ENCODE data around the gene CRYL1. TPM values are rescaled to one million over a fixed set of nuclear protein-coding genes. Genes with fewer than 3 reads are reported as not detected.

CRYL1 gene
- total and polyA plus RNA-seq, 2 of the 8 experiments (the other 6 are each of a cell fraction or from before 2014, with no cell fraction given), result 1.9 to 6.4 TPM

DNA sequence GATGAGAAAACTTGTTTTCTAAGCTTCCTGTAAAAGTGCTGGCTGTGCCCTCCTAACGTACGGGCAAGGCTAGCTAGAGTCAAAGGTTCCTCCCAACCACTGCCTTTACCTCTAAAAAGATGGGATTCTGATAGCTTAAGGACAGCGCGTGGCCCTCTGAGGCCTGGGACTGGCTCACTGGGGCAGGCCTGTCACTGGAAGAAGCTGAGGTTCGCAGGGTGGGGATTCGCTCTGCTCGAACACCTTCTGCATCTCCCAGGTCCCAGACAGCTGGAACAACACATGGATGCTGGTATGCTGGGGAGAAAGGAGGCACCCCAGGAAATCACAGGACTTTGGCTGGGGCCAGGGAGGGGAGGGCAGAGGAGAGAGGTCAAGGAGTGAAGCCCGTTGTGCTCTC, 53.1 kb downstream of the CRYL1 start:
- TF ChIP-seq SIN3A (conservative IDR thresholded peaks at IDR 0.05 in 1 of 2, IDR thresholded peaks at IDR 0.05 in 1 of 2; ENCODE audit: low read depth in 1 of 2, low read length in 2 of 2) (no peak), CBX5 (IDR thresholded peaks at IDR 0.05; ENCODE audit: low read depth, low read length) (no peak), MAFK (IDR thresholded peaks at IDR 0.05; ENCODE audit: low read depth, low read length) (no peak), TEAD4 (IDR thresholded peaks at IDR 0.05; ENCODE audit: low read depth, low read length) (no peak), EP300 (IDR thresholded peaks at IDR 0.05; ENCODE audit: borderline replicate concordance in 1 of 2, low read depth in 2 of 2, low read length in 2 of 2) (no peak), CTBP2 (IDR thresholded peaks at IDR 0.05; ENCODE audit: borderline replicate concordance, insufficient read depth, insufficient read length, low read length) (no peak), TAF1 (IDR thresholded peaks at IDR 0.05; ENCODE audit: low read depth, low read length) (no peak), SRF (IDR thresholded peaks at IDR 0.05; ENCODE audit: low read depth, low read length) (no peak), POLR2AphosphoS5 (IDR thresholded peaks at IDR 0.05; ENCODE audit: low read depth, low read length) (no peak), SIRT6 (IDR thresholded peaks at IDR 0.05; ENCODE audit: low read length) (no peak)
- no peak overlapping the region for H2BK120ac ChIP-seq (replicated peaks; ENCODE audit: low read depth, low read length)
- H2BK20ac ChIP-seq (ENCODE audit: low read length), result no peak overlapping the region
- no peaks in the 10 kb centered on the region for H4K20me1 ChIP-seq (replicated peaks in 1 of 2; ENCODE audit: control insufficient read depth in 1 of 2, insufficient read depth in 2 of 2, low read length in 2 of 2)
- H3K27ac ChIP-seq (ENCODE audit: low read depth, low read length), result no peak overlapping the region
- H2BK12ac ChIP-seq (ENCODE audit: low read depth, low read length), result no peak overlapping the region
- H4K8ac ChIP-seq (ENCODE audit: extremely low read depth, insufficient read depth, low read length), result no peak overlapping the region; the same call in 1 of the 2 replicates
- H3K79me1 ChIP-seq (ENCODE audit: low read depth, low read length), result no peaks in the 10 kb centered on the region
- no peaks in the 10 kb centered on the region for H3K27me3 ChIP-seq (replicated peaks in 1 of 4; ENCODE audit: control insufficient read depth in 3 of 4, extremely low read depth in 1 of 4, insufficient read depth in 3 of 4, low read length in 3 of 4)
- peaks cover 0 to 5% (median under 1%) of the 10 kb centered on the region in 4 experiments; a peak in 2 of 7 replicates for H3K4me1 ChIP-seq (replicated peaks in 1 of 4; ENCODE audit: control insufficient read depth in 3 of 4, insufficient read depth in 4 of 4, low read length in 3 of 4)
- FAIRE-seq (no peak), DNase-seq (ENCODE audit: low read depth in 1 of 2, low spot score in 2 of 2) (no peak)
- no peak overlapping the region for H3K23ac ChIP-seq (ENCODE audit: insufficient read length)
- no peak overlapping the region for H4K5ac ChIP-seq (ENCODE audit: insufficient read length, low read depth, low read length)
- 97% methylated on average over 8 of the region's 8 CpGs; no CpG with 5 or more reads in 1 of the 2 experiments for WGBS, 2 experiments (ENCODE audit: extremely low coverage in 1 of 2, insufficient coverage in 1 of 2, insufficient read length in 1 of 2, insufficient replicate concordance in 2 of 2, low coverage in 1 of 2, low lambda C conversion rate in 2 of 2, missing lambda C conversion rate in 1 of 2)
- no peak overlapping the region for H3K4ac ChIP-seq (replicated peaks; ENCODE audit: insufficient read length, low read depth, low read length)
- no peak overlapping the region for H3K4me3 ChIP-seq (ENCODE audit: extremely low read depth in 1 of 4, insufficient read depth in 2 of 4, low read depth in 3 of 4, low read length in 4 of 4)
- H4K91ac ChIP-seq (replicated peaks; ENCODE audit: insufficient read length, low read length), result no peak overlapping the region
- H3K4me2 ChIP-seq (ENCODE audit: insufficient read depth in 1 of 2, low read depth in 2 of 2, low read length in 2 of 2), result no peak overlapping the region
- H3K23me2 ChIP-seq (ENCODE audit: low read depth, low read length), result no peaks in the 10 kb centered on the region
- no peaks in the 10 kb centered on the region for H3K79me2 ChIP-seq (ENCODE audit: control insufficient read depth in 1 of 2, insufficient read depth in 2 of 2, low read length in 2 of 2)
- H2AK5ac ChIP-seq (ENCODE audit: low read depth, low read length), result no peak overlapping the region
- H3K9me3 ChIP-seq (ENCODE audit: insufficient read depth in 2 of 2, low read depth in 1 of 2, low read length in 1 of 2), result no peaks in the 10 kb centered on the region; a peak in 1 of 4 replicates
- H3K18ac ChIP-seq (ENCODE audit: extremely low read depth, low read length), result no peak overlapping the region
- no peak overlapping the region for H2AFZ ChIP-seq (ENCODE audit: low read length)
- POLR2A ChIA-PET (ENCODE audit: partially characterized antibody), result interaction anchor here (0.7 kb wide), 1 partner anchor 215 kb away, joined by 3 read pairs; no protein-coding TSS in a partner anchor
- no peak overlapping the region for H3K56ac ChIP-seq (replicated peaks; ENCODE audit: insufficient read length, low read depth, low read length)
- no peak overlapping the region for H3K9ac ChIP-seq (replicated peaks in 1 of 4; ENCODE audit: extremely low read depth in 1 of 4, low read depth in 3 of 4, low read length in 3 of 4)
- CTCF ChIA-PET (ENCODE audit: partially characterized antibody), result interaction anchor here (0.8 to 1.5 kb wide), 5 partner anchors 11 to 825 kb away, joined by 3 to 4 read pairs (median 3); no protein-coding TSS in a partner anchor
- no peak overlapping the region for H2BK5ac ChIP-seq (ENCODE audit: low read depth, low read length)
- H3K36me3 ChIP-seq (ENCODE audit: control insufficient read depth in 2 of 4, insufficient read depth in 4 of 4, low read length in 3 of 4), result no peaks in the 10 kb centered on the region
- no peak overlapping the region for H3K14ac ChIP-seq (ENCODE audit: insufficient read length)
- no peak overlapping the region for H2BK15ac ChIP-seq (ENCODE audit: low read length)
